Sigmoid colon (tissue), 4 donors: ENCODE data around the gene SLC6A9.

ENCODE experiments used
- EP300 ChIP-seq, 4 donors: sonication (generic); formaldehyde crosslinking; IDR thresholded peaks; one replicate each; pipeline ENCODE4 v1.6.1; 2017; ENCODE audit warnings: antibody characterized with exemption in 4 of 4
- POLR2A ChIP-seq, 2 donors: fragments of 450-650 bp; IDR thresholded peaks; one replicate each; pipeline ENCODE4 v1.6.1; 2016; ENCODE audit warnings: antibody characterized with exemption in 2 of 2, mild to moderate bottlenecking in 2 of 2, moderate library complexity in 2 of 2
- TF ChIP-seq, protein P1 (sequence below), 4 experiments: fragments of 450-650 bp in 3 of 4; fragments of 200-600 bp in 1 of 4; IDR thresholded peaks; one replicate each; pipeline ENCODE4 v1.5.1; 2016 to 2019; ENCODE audit warnings: antibody characterized with exemption in 4 of 4, mild to moderate bottlenecking in 3 of 4, moderate library complexity in 2 of 4

GRCh38 chr1:44079566-44079965, 48.3 kb upstream of the SLC6A9 start:
- TF ChIP-seq, protein P1, sequence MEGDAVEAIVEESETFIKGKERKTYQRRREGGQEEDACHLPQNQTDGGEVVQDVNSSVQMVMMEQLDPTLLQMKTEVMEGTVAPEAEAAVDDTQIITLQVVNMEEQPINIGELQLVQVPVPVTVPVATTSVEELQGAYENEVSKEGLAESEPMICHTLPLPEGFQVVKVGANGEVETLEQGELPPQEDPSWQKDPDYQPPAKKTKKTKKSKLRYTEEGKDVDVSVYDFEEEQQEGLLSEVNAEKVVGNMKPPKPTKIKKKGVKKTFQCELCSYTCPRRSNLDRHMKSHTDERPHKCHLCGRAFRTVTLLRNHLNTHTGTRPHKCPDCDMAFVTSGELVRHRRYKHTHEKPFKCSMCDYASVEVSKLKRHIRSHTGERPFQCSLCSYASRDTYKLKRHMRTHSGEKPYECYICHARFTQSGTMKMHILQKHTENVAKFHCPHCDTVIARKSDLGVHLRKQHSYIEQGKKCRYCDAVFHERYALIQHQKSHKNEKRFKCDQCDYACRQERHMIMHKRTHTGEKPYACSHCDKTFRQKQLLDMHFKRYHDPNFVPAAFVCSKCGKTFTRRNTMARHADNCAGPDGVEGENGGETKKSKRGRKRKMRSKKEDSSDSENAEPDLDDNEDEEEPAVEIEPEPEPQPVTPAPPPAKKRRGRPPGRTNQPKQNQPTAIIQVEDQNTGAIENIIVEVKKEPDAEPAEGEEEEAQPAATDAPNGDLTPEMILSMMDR (IDR thresholded peaks at IDR 0.05), result no peak
- TF ChIP-seq EP300 (IDR thresholded peaks at IDR 0.05) (no peak), POLR2A (IDR thresholded peaks at IDR 0.05) (no peak)
